Activated T-cell treated with anti-CD3 and anti-CD28 coated beads, Interleukin-2, amount 50 U/mL, for 4 hours (primary cell): Measurements from ENCODE around the gene RCC1. TPM values are rescaled to one million over a fixed set of nuclear protein-coding genes. Genes with fewer than 3 reads are reported as not detected.
"Not testable (repeated sequence)": the region's sequence is repeated elsewhere in the genome, so short reads cannot be mapped to it uniquely, and the experiment has no call there.

Source experiments
- ATAC-seq, 2 donors: fragments of 200-7000 bp; cut with Tn5 transposase; one replicate each; pipeline ENCODE4 v1.10.0; 2021
- DNase-seq: peaks from one replicate; pipeline ENCODE4 v3.0.0-alpha.2; 2020
- H3K27me3 Mint-ChIP-seq: one replicate; pipeline ENCODE4 v1.8.0; 2021; ENCODE audit warnings: low read depth, mixed read lengths
- H3K36me3 Mint-ChIP-seq: one replicate; pipeline ENCODE4 v1.8.0; 2022; ENCODE audit warnings: mixed read lengths; ENCODE audit not compliant: insufficient read depth
- H3K4me1 Mint-ChIP-seq: one replicate; pipeline ENCODE4 v1.8.0; 2021; ENCODE audit warnings: low read depth, mixed read lengths
- H3K4me3 Mint-ChIP-seq: one replicate; pipeline ENCODE4 v1.8.0; 2021; ENCODE audit warnings: mild to moderate bottlenecking, moderate library complexity, mixed read lengths
- H3K9me3 Mint-ChIP-seq: one replicate; pipeline ENCODE4 v1.8.0; 2021; ENCODE audit warnings: mixed read lengths
- total RNA-seq, 3 donors: library from RNA; stranded (reverse); gene quantifications; one replicate each; pipeline ENCODE4 v1.2.1, GENCODE V29; 2021

Gene RCC1
- total RNA-seq, 3 donors from 2014 or later: 106 to 149 (median 139) TPM

- DNase-seq (no peak), ATAC-seq (no peak)
- H3K9me3 Mint-ChIP-seq: no peaks in the 10 kb centered on the region
- H3K4me1 Mint-ChIP-seq: peaks cover 6% of the 10 kb centered on the region
- H3K36me3 Mint-ChIP-seq: no peaks in the 10 kb centered on the region
- no peaks in the 10 kb centered on the region for H3K27me3 Mint-ChIP-seq
- H3K4me3 Mint-ChIP-seq: no peak overlapping the region
Measured at GRCh38 chr1:28548318-28548717, 42.5 kb downstream of the RCC1 start.

- Mint-ChIP-seq H3K4me1 (peaks cover 14% of the 10 kb centered on the region), H3K36me3 (peaks cover 5% of the 10 kb centered on the region), H3K4me3 (no peak overlapping the region), H3K27me3 (no peaks in the 10 kb centered on the region), H3K9me3 (no peaks in the 10 kb centered on the region)
- ATAC-seq: no peak
- DNase-seq: no peak
Measured at GRCh38 chr1:28551381-28551780, 45.5 kb downstream of the RCC1 start.

GRCh38 chr1:28552758-28553663 is 47.2 kb downstream of the RCC1 start, which contains the start of gene TRNAU1AP:
TSS of gene TRNAU1AP (plus strand) at chr1:28553085. CDS start at chr1:28553111, 26 bp downstream.
- peak; percentile 97 for DNase-seq
- Mint-ChIP-seq H3K9me3 (no peaks in the 10 kb centered on the region), H3K27me3 (no peaks in the 10 kb centered on the region), H3K36me3 (peaks cover 8% of the 10 kb centered on the region), H3K4me1 (peaks cover 14% of the 10 kb centered on the region), H3K4me3 (peak within 1 kb of the TSS; percentile 87)
- ATAC-seq: peak; percentile 90 to 92

DNA sequence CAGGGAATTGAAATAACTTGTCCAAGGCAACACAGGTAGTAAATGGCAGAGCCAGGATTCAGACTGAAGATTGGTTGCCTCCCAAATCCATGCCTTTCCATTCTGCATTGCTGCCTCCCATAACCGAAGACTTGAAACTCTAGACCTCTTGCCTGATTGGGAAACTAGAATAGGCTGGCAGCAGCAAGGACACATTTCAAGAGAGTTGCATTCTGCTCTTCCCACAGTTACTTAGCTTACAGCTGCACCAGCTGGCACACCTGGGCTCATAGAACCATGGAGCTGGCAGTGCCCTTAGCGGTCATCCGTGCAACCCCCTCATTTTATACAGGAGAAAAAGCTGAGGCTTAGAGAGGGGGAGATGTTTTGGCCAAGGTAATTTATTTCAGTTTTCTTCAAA is 55.0 kb downstream of the RCC1 start:
- H3K9me3 Mint-ChIP-seq: no peaks in the 10 kb centered on the region
- no peak overlapping the region for H3K4me3 Mint-ChIP-seq
- ATAC-seq (no peak), DNase-seq (no peak)
- H3K36me3 Mint-ChIP-seq: peaks cover 10% of the 10 kb centered on the region
- no peaks in the 10 kb centered on the region for H3K4me1 Mint-ChIP-seq
- H3K27me3 Mint-ChIP-seq: no peaks in the 10 kb centered on the region

GRCh38 chr1:28564310-28564709 is 58.5 kb downstream of the RCC1 start:
- DNase-seq (no peak), ATAC-seq (no peak)
- H3K4me3 Mint-ChIP-seq: no peak overlapping the region
- H3K27me3 Mint-ChIP-seq: no peaks in the 10 kb centered on the region
- H3K36me3 Mint-ChIP-seq: peaks cover 23% of the 10 kb centered on the region
- no peaks in the 10 kb centered on the region for H3K9me3 Mint-ChIP-seq
- no peaks in the 10 kb centered on the region for H3K4me1 Mint-ChIP-seq

GRCh38 chr1:28565040-28565439 is 59.2 kb downstream of the RCC1 start:
- no peaks in the 10 kb centered on the region for H3K9me3 Mint-ChIP-seq
- no peak for ATAC-seq
- H3K4me1 Mint-ChIP-seq: no peaks in the 10 kb centered on the region
- H3K27me3 Mint-ChIP-seq: no peaks in the 10 kb centered on the region
- no peak overlapping the region for H3K4me3 Mint-ChIP-seq
- peaks cover 23% of the 10 kb centered on the region for H3K36me3 Mint-ChIP-seq
- no peak for DNase-seq

DNA sequence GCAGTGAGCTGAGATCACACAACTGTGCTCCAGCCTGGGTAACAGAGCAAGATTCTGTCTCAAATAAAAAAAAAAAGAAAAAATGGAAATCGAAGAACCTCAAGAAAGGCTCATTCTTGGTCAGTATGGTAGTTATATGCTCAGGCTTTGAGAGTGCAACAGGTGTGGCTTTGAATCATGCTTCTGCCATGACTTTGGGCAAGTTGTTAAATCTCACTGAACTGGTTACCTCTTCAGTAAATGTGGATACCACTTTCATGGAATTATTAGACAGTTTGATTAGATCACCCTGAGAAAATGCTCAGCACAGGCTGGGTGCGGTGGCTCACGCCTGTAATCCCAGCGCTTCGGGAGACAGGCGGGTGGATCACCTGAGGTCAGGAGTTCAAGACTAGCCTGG is 59.9 kb downstream of the RCC1 start:
- H3K4me3 Mint-ChIP-seq: no peak overlapping the region
- peaks cover 20% of the 10 kb centered on the region for H3K36me3 Mint-ChIP-seq
- H3K4me1 Mint-ChIP-seq: no peaks in the 10 kb centered on the region
- ATAC-seq: no peak
- H3K27me3 Mint-ChIP-seq: no peaks in the 10 kb centered on the region
- no peaks in the 10 kb centered on the region for H3K9me3 Mint-ChIP-seq
- DNase-seq: no peak

GRCh38 chr1:28566931-28567330 is 61.1 kb downstream of the RCC1 start:
- H3K4me1 Mint-ChIP-seq: no peaks in the 10 kb centered on the region
- ATAC-seq (no peak), DNase-seq (no peak)
- H3K9me3 Mint-ChIP-seq: no peaks in the 10 kb centered on the region
- H3K4me3 Mint-ChIP-seq: no peak overlapping the region
- no peaks in the 10 kb centered on the region for H3K27me3 Mint-ChIP-seq
- H3K36me3 Mint-ChIP-seq: peaks cover 27% of the 10 kb centered on the region

- Mint-ChIP-seq H3K4me3 (no peak overlapping the region), H3K9me3 (no peaks in the 10 kb centered on the region), H3K27me3 (no peaks in the 10 kb centered on the region), H3K4me1 (no peaks in the 10 kb centered on the region), H3K36me3 (peaks cover 20% of the 10 kb centered on the region)
- ATAC-seq (no peak), DNase-seq (no peak)
Measured at GRCh38 chr1:28571911-28572310, 66.1 kb downstream of the RCC1 start.

GRCh38 chr1:28572891-28573290 is 67.0 kb downstream of the RCC1 start:
- not testable (repeated sequence) for H3K4me3 Mint-ChIP-seq, H3K27me3 Mint-ChIP-seq, H3K9me3 Mint-ChIP-seq, ATAC-seq, DNase-seq, H3K4me1 Mint-ChIP-seq
- peaks cover 20% of the 10 kb centered on the region for H3K36me3 Mint-ChIP-seq

- Mint-ChIP-seq H3K9me3 (no peaks in the 10 kb centered on the region), H3K4me1 (peaks cover 5% of the 10 kb centered on the region), H3K36me3 (peaks cover 18% of the 10 kb centered on the region), H3K27me3 (no peaks in the 10 kb centered on the region), H3K4me3 (no peak overlapping the region)
- ATAC-seq (no peak), DNase-seq (no peak)
Measured at GRCh38 chr1:28573564-28573963, 67.7 kb downstream of the RCC1 start.

GRCh38 chr1:28577052-28577678 is 71.3 kb downstream of the RCC1 start:
- DNase-seq (no peak), ATAC-seq (peak; percentile 5 to 8)
- Mint-ChIP-seq H3K9me3 (no peaks in the 10 kb centered on the region), H3K4me1 (peaks cover 22% of the 10 kb centered on the region), H3K27me3 (no peaks in the 10 kb centered on the region), H3K4me3 (peak overlapping the region; percentile 99), H3K36me3 (peaks cover 36% of the 10 kb centered on the region)

- H3K4me1 Mint-ChIP-seq: peaks cover 24% of the 10 kb centered on the region
- no peaks in the 10 kb centered on the region for H3K27me3 Mint-ChIP-seq
- ATAC-seq (peak; percentile 3 to 6), DNase-seq (no peak)
- H3K36me3 Mint-ChIP-seq: peaks cover 36% of the 10 kb centered on the region
- no peaks in the 10 kb centered on the region for H3K9me3 Mint-ChIP-seq
- peak overlapping the region; percentile 99 for H3K4me3 Mint-ChIP-seq
Measured at GRCh38 chr1:28577738-28578536, 72.1 kb downstream of the RCC1 start.

DNA sequence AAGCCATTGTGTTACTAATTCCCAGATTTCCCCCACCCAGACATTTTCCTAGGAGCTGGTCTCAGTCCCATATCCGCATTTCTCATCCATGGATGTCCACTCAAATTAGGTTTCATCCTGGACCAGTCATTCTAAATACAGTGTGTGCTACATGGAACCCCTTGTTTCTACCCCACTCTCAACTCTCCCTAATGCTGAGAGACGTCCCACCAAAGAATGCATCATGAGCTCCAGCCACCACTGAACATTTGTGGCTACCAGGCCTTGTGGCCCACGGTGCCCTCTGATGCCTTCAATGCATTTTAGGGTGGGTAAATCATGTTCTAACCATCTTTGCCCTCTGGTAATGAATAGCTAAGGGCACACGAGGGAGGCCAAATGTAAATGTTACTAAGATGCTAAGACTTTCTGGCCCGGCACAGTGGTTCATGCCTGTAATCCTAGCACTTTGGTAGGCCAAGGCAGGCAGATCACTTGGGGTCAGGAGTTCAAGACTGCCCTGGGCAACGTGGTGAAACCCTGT is 72.9 kb downstream of the RCC1 start:
- ATAC-seq: no peak

More for the DNA sequence above, 72.9 kb downstream of the RCC1 start:
- peaks cover 26% of the 10 kb centered on the region for H3K4me1 Mint-ChIP-seq
- DNase-seq: no peak
- no peaks in the 10 kb centered on the region for H3K27me3 Mint-ChIP-seq
- peaks cover 36% of the 10 kb centered on the region for H3K36me3 Mint-ChIP-seq
- no peaks in the 10 kb centered on the region for H3K9me3 Mint-ChIP-seq
- H3K4me3 Mint-ChIP-seq: peak overlapping the region; percentile 99
